Endodermal cell (in vitro differentiated cells): ENCODE data around the gene RYR2. TPM values are rescaled to one million over a fixed set of nuclear protein-coding genes. Genes with fewer than 3 reads are reported as not detected.

Experiments
- DNase-seq: peaks from one replicate; pipeline ENCODE4 v3.0.0-alpha.2; 2017
- H3K27ac ChIP-seq: 2 replicates; pipeline ENCODE4 v1.5.1; 2013; ENCODE audit warnings: mild to moderate bottlenecking, low read depth, low read length, moderate library complexity
- H3K27me3 ChIP-seq: 2 replicates; pipeline ENCODE4 v1.6.1; 2013; ENCODE audit warnings: mild to moderate bottlenecking, low read length, moderate library complexity; ENCODE audit not compliant: insufficient read depth, control insufficient read depth, poor library complexity, severe bottlenecking
- H3K36me3 ChIP-seq: 2 replicates; pipeline ENCODE4 v1.7.0; 2013; ENCODE audit warnings: mild to moderate bottlenecking, low read length, moderate library complexity; ENCODE audit not compliant: control insufficient read depth, insufficient read depth
- H3K4me1 ChIP-seq: one replicate; pipeline ENCODE4 v1.7.0; 2013; ENCODE audit warnings: low read length; ENCODE audit not compliant: control insufficient read depth, insufficient read depth
- H3K4me3 ChIP-seq: 2 replicates; pipeline ENCODE4 v1.5.1; 2013; ENCODE audit warnings: mild to moderate bottlenecking, low read length, moderate library complexity
- H3K9ac ChIP-seq: 2 replicates; pipeline ENCODE4 v1.6.1; 2013; ENCODE audit warnings: mild to moderate bottlenecking, low read length, moderate library complexity; ENCODE audit not compliant: poor library complexity, severe bottlenecking; ENCODE audit errors: extremely low read depth
- H3K9me3 ChIP-seq: 2 replicates; pipeline ENCODE4 v1.6.1; 2013; ENCODE audit warnings: mild to moderate bottlenecking, low read length, moderate library complexity; ENCODE audit not compliant: control insufficient read depth
- H3K27ac Mint-ChIP-seq: 2 replicates; pipeline ENCODE4 v1.8.0; 2020; ENCODE audit warnings: mixed read lengths
- H3K27me3 Mint-ChIP-seq: 2 replicates; pipeline ENCODE4 v1.8.0; 2021; ENCODE audit warnings: mild to moderate bottlenecking, mixed read lengths; ENCODE audit not compliant: insufficient read depth
- H3K36me3 Mint-ChIP-seq: 2 replicates; pipeline ENCODE4 v1.8.0; 2020; ENCODE audit warnings: low read depth, mixed read lengths
- H3K4me1 Mint-ChIP-seq: 2 replicates; pipeline ENCODE4 v1.8.0; 2020; ENCODE audit warnings: mixed read lengths
- H3K4me3 Mint-ChIP-seq: 2 replicates; pipeline ENCODE4 v1.8.0; 2020; ENCODE audit warnings: mild to moderate bottlenecking, moderate library complexity, mixed read lengths
- H3K9me3 Mint-ChIP-seq: 2 replicates; pipeline ENCODE4 v1.8.0; 2020; ENCODE audit warnings: mild to moderate bottlenecking, mixed read lengths
- CTCF ChIP-seq: fragments of 200-600 bp; sonication (generic); conservative IDR thresholded peaks from 2 replicates; pipeline ENCODE4 v1.5.0; 2021; ENCODE audit warnings: antibody characterized with exemption, mild to moderate bottlenecking
- WGBS, 2 experiments: methylation state at CpG; one replicate each; pipeline versions ENCODE4 v1.1.5 to v1.1.7; 2013; ENCODE audit warnings: missing lambda C conversion rate in 2 of 2, mixed read lengths in 1 of 2; ENCODE audit not compliant: insufficient coverage in 1 of 2, insufficient read length in 1 of 2; 5-methylcytosine and 5-hydroxymethylcytosine counted together
- long read RNA-seq, 4 experiments: library from polyadenylated mRNA in 2 of 4; library from RNA in 1 of 4; library from capped mRNA in 1 of 4; stranded (forward) in 3 of 4; unstranded in 1 of 4; transcript quantifications; one replicate each; pipeline ENCODE4 v2.0.0, GENCODE V29; 2020 to 2021; ENCODE audit warnings: inconsistent platforms in 1 of 4
- polyA plus RNA-seq, 2 experiments: library from polyadenylated mRNA; stranded (reverse); fragments of 50-300 nt; gene quantifications; one replicate each; pipeline ENCODE4 v1.2.3, GENCODE V29; 2013
- total RNA-seq, 2 donors: library from RNA; stranded (reverse); fragmentation: NEBNext Ultra II Directional in 1 of 2; extraction: Animal tissue kit (Norgen Biotek cat#: 25700) in 1 of 2; gene quantifications; 2 replicates in 1 of 2; 3 replicates in 1 of 2; pipeline ENCODE4 v1.2.1, GENCODE V29; 2021

Gene RYR2
- total RNA-seq, result 1 to 10 TPM in 1 of 2 donors, under 1 TPM in 1; 0.95 to 2.4 TPM
- polyA plus RNA-seq (2013, experiment 1 of 2), result 0.61 TPM
- polyA plus RNA-seq (2013, experiment 2 of 2), result 0.66 TPM
- long read RNA-seq, experiment 1, result 0 reads
- long read RNA-seq, experiment 2, result 0 reads
- long read RNA-seq, experiment 3, partial matches to known transcripts, result 1 of 3 reads
- long read RNA-seq, experiment 3, other reads (novel, unspliced or antisense), result 2 of 3 reads
- long read RNA-seq, experiment 4, result 0 reads

GRCh38 chr1:237041795-237042525 lies at the start of gene RYR2:
RYR2 (plus strand) TSS chr1:237042184; CDS start chr1:237042522, 338 bp downstream.
- Histone ChIP-seq H3K27ac (no peak within 1 kb of the TSS), H3K27me3 (peaks cover 44% of the 10 kb centered on the region), H3K4me1 (peaks cover 9% of the 10 kb centered on the region), H3K36me3 (no peaks in the 10 kb centered on the region), H3K4me3 (peak within 1 kb of the TSS; percentile 81), H3K9ac (no peak within 1 kb of the TSS), H3K9me3 (no peaks in the 10 kb centered on the region)
- peak; percentile 92 for DNase-seq
- Mint-ChIP-seq H3K27ac (no peak within 1 kb of the TSS), H3K27me3 (peaks cover 53% of the 10 kb centered on the region), H3K4me3 (peak within 1 kb of the TSS; percentile 62), H3K9me3 (no peaks in the 10 kb centered on the region), H3K36me3 (no peaks in the 10 kb centered on the region), H3K4me1 (peaks cover 15% of the 10 kb centered on the region)
- 1 to 5% methylated on average over 22 to 76 of the region's 87 CpGs for WGBS, 2 experiments
- TF ChIP-seq CTCF, result peak; percentile 91

DNA sequence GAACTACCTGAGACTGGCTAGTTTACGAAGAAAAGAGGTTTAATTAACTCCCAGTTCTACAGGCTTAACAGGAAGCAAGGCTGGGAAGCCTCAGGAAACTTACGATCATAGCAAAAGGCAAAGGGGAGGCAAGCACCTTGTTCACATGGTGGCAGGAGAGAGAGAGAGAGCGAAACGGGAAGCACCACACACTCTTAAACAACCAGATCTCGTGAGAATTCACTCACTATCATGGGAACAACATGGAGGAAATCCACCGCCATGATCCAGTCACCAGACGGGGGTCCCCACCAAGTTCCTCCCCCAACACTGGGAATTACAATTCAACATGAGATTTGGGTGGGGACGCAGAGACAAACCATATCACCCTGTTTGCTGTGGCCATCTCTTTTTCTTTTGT lies 49.5 kb upstream of the RYR2 start:
- 80 to 94% methylated on average over 1 to 8 of the region's 8 CpGs for WGBS, 2 experiments
- Mint-ChIP-seq H3K27me3 (no peaks in the 10 kb centered on the region), H3K36me3 (no peaks in the 10 kb centered on the region), H3K4me3 (no peak overlapping the region), H3K9me3 (peaks cover 19% of the 10 kb centered on the region), H3K4me1 (no peaks in the 10 kb centered on the region), H3K27ac (no peak overlapping the region)
- Histone ChIP-seq H3K4me3 (no peak overlapping the region), H3K27me3 (no peaks in the 10 kb centered on the region), H3K36me3 (no peaks in the 10 kb centered on the region), H3K27ac (no peak overlapping the region), H3K9ac (no peak overlapping the region), H3K4me1 (no peaks in the 10 kb centered on the region), H3K9me3 (peaks cover 17% of the 10 kb centered on the region)
- no peak for TF ChIP-seq CTCF
- no peak for DNase-seq

DNA sequence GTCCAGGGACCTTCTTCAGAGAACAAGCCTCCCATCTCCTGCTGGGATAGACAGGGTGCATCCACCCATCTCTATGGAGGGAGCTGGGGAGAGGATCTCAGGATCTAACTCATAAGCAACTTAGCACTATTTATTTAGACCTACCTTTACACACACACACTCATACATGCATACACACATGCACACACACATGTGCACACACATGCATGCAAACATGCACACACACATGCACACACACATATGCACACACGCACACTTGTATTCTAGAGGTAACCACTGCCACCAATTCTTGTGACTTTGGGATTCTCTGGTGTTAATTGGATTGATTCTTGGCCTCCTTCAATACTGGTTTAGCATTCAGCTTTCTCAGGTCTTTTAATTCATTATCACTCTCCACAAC lies 47.5 kb upstream of the RYR2 start:
- no peak overlapping the region for H3K9ac ChIP-seq
- peaks cover 10% of the 10 kb centered on the region for H3K9me3 ChIP-seq
- no peak overlapping the region for H3K27ac ChIP-seq
- no peak for DNase-seq
- H3K27me3 Mint-ChIP-seq, result no peaks in the 10 kb centered on the region
- no peaks in the 10 kb centered on the region for H3K4me1 ChIP-seq
- no peak for TF ChIP-seq CTCF
- WGBS, 2 experiments, result 83 to 89% methylated on average over 1 of the region's 1 CpG
- H3K4me3 Mint-ChIP-seq, result no peak overlapping the region
- no peaks in the 10 kb centered on the region for H3K4me1 Mint-ChIP-seq
- peaks cover 11% of the 10 kb centered on the region for H3K9me3 Mint-ChIP-seq
- H3K36me3 Mint-ChIP-seq, result no peaks in the 10 kb centered on the region
- H3K4me3 ChIP-seq, result no peak overlapping the region
- no peaks in the 10 kb centered on the region for H3K27me3 ChIP-seq
- no peak overlapping the region for H3K27ac Mint-ChIP-seq
- H3K36me3 ChIP-seq, result no peaks in the 10 kb centered on the region
